ENCODE data around the gene KCMF1. TPM values are rescaled to one million over a fixed set of nuclear protein-coding genes. Genes with fewer than 3 reads are reported as not detected.

Gene KCMF1
- total RNA-seq, 1 donor from 2014 or later = 97.6 TPM

DNA sequence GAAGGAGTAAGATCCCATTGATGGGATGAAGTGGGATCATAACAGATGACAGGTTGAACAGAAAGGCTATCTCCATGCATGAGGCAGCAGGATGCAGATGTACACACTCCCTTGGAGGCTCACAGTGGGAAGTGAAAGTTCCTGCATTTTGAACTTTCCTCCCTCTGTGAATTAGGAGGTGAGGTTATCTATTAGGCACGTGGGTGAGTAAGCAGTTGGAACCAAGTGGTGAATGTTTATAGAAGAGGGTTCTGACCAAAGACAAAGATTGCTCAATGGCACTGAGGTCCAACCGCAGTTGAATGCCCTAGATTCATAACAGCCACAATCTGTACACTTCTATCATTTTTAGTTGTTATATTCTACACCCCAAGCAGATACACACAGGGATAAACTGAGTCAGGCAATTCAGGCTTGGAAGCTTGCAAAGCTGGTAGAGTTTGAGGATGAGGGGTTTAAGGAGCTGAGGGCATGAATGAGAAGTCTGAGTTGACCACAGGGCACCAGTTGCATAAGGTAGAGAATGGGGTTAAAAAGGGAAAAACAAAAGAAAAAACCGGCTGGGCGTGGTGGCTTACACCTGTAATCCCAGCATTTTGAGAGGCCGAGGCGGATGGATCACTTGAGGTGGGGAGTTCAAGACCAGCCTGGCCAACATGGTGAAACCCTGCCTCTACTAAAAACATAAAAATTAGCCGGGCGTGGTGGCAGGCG lies 7.1 kb upstream of the KCMF1 start:
- Histone ChIP-seq H3K27me3 (ENCODE audit: control insufficient read depth, insufficient read depth, low read length) (no peaks in the 10 kb centered on the region), H3K4me3 (ENCODE audit: low read depth, low read length) (no peak overlapping the region), H3K36me3 (ENCODE audit: control insufficient read depth, insufficient read depth, low read length) (no peaks in the 10 kb centered on the region)
- TF ChIP-seq CTCF (IDR thresholded peaks at IDR 0.05; ENCODE audit: insufficient read depth, low read length, poor library complexity, severe bottlenecking) = no peak
- DNase-seq (ENCODE audit: low read depth) = no peak

DNA sequence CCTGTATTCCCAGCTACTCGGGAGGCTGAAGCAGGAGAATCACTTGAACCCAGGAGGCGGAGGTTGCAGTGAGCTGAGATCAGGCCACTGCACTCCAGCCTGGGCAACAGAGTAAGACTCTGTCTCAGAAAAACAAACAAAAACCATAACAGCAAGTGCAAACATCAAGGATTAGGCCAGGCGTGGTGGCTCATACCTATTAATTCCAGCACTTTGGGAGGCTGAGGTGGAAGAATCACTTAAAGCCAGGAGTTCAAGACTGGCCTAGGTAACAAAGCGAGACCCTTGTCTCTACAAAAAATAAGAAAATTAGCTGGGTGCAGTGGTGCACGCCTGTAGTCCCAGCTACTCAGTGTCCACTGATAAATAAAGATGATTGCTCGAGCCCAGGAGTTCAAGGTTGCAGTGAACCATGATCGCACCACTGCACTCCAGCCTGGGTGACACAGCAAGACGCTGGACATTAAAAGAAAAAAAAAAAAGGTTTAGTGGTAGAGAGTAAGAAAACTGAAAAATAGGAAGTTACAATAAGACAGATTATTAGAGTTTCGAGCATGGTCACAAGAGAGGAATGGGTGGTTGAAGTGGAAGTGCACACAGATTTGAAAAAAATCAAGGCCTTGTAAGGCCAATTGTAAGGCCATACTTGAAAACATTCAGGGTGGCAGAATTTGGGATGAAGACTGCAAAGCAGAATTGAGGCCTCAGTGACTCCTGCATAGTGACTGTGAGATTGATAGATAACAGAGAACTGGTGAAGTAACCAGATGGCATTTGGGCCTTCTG lies 6.4 kb upstream of the KCMF1 start:
- no peak overlapping the region for H3K4me3 ChIP-seq (ENCODE audit: low read depth, low read length)
- no peaks in the 10 kb centered on the region for H3K27me3 ChIP-seq (ENCODE audit: control insufficient read depth, insufficient read depth, low read length)
- no peak for TF ChIP-seq CTCF (IDR thresholded peaks at IDR 0.05; ENCODE audit: insufficient read depth, low read length, poor library complexity, severe bottlenecking)
- no peak for DNase-seq (ENCODE audit: low read depth)
- no peaks in the 10 kb centered on the region for H3K36me3 ChIP-seq (ENCODE audit: control insufficient read depth, insufficient read depth, low read length)

- no peak for DNase-seq (ENCODE audit: low read depth)
- H3K4me3 ChIP-seq (ENCODE audit: low read depth, low read length) = no peak overlapping the region
- H3K27me3 ChIP-seq (ENCODE audit: control insufficient read depth, insufficient read depth, low read length) = no peaks in the 10 kb centered on the region
- TF ChIP-seq CTCF (IDR thresholded peaks at IDR 0.05; ENCODE audit: insufficient read depth, low read length, poor library complexity, severe bottlenecking) = no peak
- H3K36me3 ChIP-seq (ENCODE audit: control insufficient read depth, insufficient read depth, low read length) = no peaks in the 10 kb centered on the region
These were observed 5.8 kb upstream of the KCMF1 start for GRCh38 chr2:84965192-84965516.

GRCh38 chr2:84965827-84966226 lies 5.1 kb upstream of the KCMF1 start:
- TF ChIP-seq CTCF (IDR thresholded peaks at IDR 0.05; ENCODE audit: insufficient read depth, low read length, poor library complexity, severe bottlenecking) = no peak
- DNase-seq (ENCODE audit: low read depth) = no peak
- no peak overlapping the region for H3K4me3 ChIP-seq (ENCODE audit: low read depth, low read length)
- no peaks in the 10 kb centered on the region for H3K27me3 ChIP-seq (ENCODE audit: control insufficient read depth, insufficient read depth, low read length)
- no peaks in the 10 kb centered on the region for H3K36me3 ChIP-seq (ENCODE audit: control insufficient read depth, insufficient read depth, low read length)

- Histone ChIP-seq H3K36me3 (ENCODE audit: control insufficient read depth, insufficient read depth, low read length) (no peaks in the 10 kb centered on the region), H3K4me3 (ENCODE audit: low read depth, low read length) (no peak overlapping the region), H3K27me3 (ENCODE audit: control insufficient read depth, insufficient read depth, low read length) (no peaks in the 10 kb centered on the region)
- DNase-seq (ENCODE audit: low read depth) = no peak
- TF ChIP-seq CTCF (IDR thresholded peaks at IDR 0.05; ENCODE audit: insufficient read depth, low read length, poor library complexity, severe bottlenecking) = no peak
These were observed 4.2 kb upstream of the KCMF1 start for GRCh38 chr2:84966731-84967130.
